ENCODE measurements around the gene NUTF2. TPM values are rescaled to one million over a fixed set of nuclear protein-coding genes. Genes with fewer than 3 reads are reported as not detected.

Gene NUTF2
- total and polyA plus RNA-seq, 2 donors (not counting 1 experiment from before 2014, with no cell fraction given), result 127 to 310 TPM

Other genes starting within 250 kb of the NUTF2 start
- gene CARMIL2, start 201.8 kb upstream of the NUTF2 start, total RNA-seq, result 0.17 and 0.26 TPM in 2 replicates
- 0.02 and 0.07 TPM in 2 replicates for gene CARMIL2, start 201.8 kb upstream of the NUTF2 start, polyA plus RNA-seq
- gene ACD, start 186.7 kb upstream of the NUTF2 start, total RNA-seq, result 9.2 and 9.5 TPM in 2 replicates
- gene ACD, start 186.7 kb upstream of the NUTF2 start, polyA plus RNA-seq, result 7.9 and 16.1 TPM in 2 replicates
- gene PARD6A, start 186.0 kb upstream of the NUTF2 start, total RNA-seq, result 4.1 and 4.8 TPM in 2 replicates
- 0.36 and 1.0 TPM in 2 replicates for gene PARD6A, start 186.0 kb upstream of the NUTF2 start, polyA plus RNA-seq
- gene ENKD1, start 180.2 kb upstream of the NUTF2 start, total RNA-seq, result 17.8 and 19.0 TPM in 2 replicates
- 3.2 and 3.7 TPM in 2 replicates for gene ENKD1, start 180.2 kb upstream of the NUTF2 start, polyA plus RNA-seq
- 5.6 and 9.2 TPM in 2 replicates for gene C16orf86, start 180.1 kb upstream of the NUTF2 start, total RNA-seq
- gene C16orf86, start 180.1 kb upstream of the NUTF2 start, polyA plus RNA-seq, result 0.63 and 0.73 TPM in 2 replicates
- gene GFOD2, start 127.6 kb upstream of the NUTF2 start, total RNA-seq, result 12.8 and 15.2 TPM in 2 replicates
- gene GFOD2, start 127.6 kb upstream of the NUTF2 start, polyA plus RNA-seq, result 9.2 and 10.0 TPM in 2 replicates
- gene RANBP10, start 40.4 kb upstream of the NUTF2 start, total RNA-seq, result 3.9 and 4.6 TPM in 2 replicates
- 7.1 and 8.9 TPM in 2 replicates for gene RANBP10, start 40.4 kb upstream of the NUTF2 start, polyA plus RNA-seq
- 1.2 and 1.5 TPM in 2 replicates for gene TSNAXIP1, start 40.0 kb upstream of the NUTF2 start, total RNA-seq
- 0.30 and 0.45 TPM in 2 replicates for gene TSNAXIP1, start 40.0 kb upstream of the NUTF2 start, polyA plus RNA-seq
- 37.7 and 42.9 TPM in 2 replicates for gene THAP11, start 4.6 kb upstream of the NUTF2 start, total RNA-seq
- 15.8 and 16.0 TPM in 2 replicates for gene THAP11, start 4.6 kb upstream of the NUTF2 start, polyA plus RNA-seq
- 15.4 and 23.1 TPM in 2 replicates for gene CENPT, start 760 bp downstream of the NUTF2 start, total RNA-seq
- 30.2 and 40.2 TPM in 2 replicates for gene CENPT, start 760 bp downstream of the NUTF2 start, polyA plus RNA-seq
- gene EDC4, start 26.1 kb downstream of the NUTF2 start, total RNA-seq, result 38.0 and 49.4 TPM in 2 replicates
- gene EDC4, start 26.1 kb downstream of the NUTF2 start, polyA plus RNA-seq, result 27.4 and 35.0 TPM in 2 replicates
- 0.17 TPM in 1 of 2 replicates, not detected in the other for gene NRN1L, start 38.0 kb downstream of the NUTF2 start, total RNA-seq
- 0.09 and 0.10 TPM in 2 replicates for gene NRN1L, start 38.0 kb downstream of the NUTF2 start, polyA plus RNA-seq
- 11.8 and 13.4 TPM in 2 replicates for gene PSKH1, start 46.3 kb downstream of the NUTF2 start, total RNA-seq
- 14.2 and 15.4 TPM in 2 replicates for gene PSKH1, start 46.3 kb downstream of the NUTF2 start, polyA plus RNA-seq
- gene CTRL, start 84.9 kb downstream of the NUTF2 start, total RNA-seq, result 0.26 and 0.33 TPM in 2 replicates
- gene CTRL, start 84.9 kb downstream of the NUTF2 start, polyA plus RNA-seq, result 0.14 and 0.53 TPM in 2 replicates
- gene PSMB10, start 89.9 kb downstream of the NUTF2 start, total RNA-seq, result 53.2 and 66.9 TPM in 2 replicates
- gene PSMB10, start 89.9 kb downstream of the NUTF2 start, polyA plus RNA-seq, result 18.1 and 21.7 TPM in 2 replicates
- gene LCAT, start 97.2 kb downstream of the NUTF2 start, total RNA-seq, result 3.3 and 6.4 TPM in 2 replicates
- 4.5 and 5.8 TPM in 2 replicates for gene LCAT, start 97.2 kb downstream of the NUTF2 start, polyA plus RNA-seq
- 60.4 and 120 TPM in 2 replicates for gene SLC12A4, start 121.7 kb downstream of the NUTF2 start, total RNA-seq
- 41.4 and 42.2 TPM in 2 replicates for gene SLC12A4, start 121.7 kb downstream of the NUTF2 start, polyA plus RNA-seq
- not detected in 2 replicates for gene DPEP3, start 133.6 kb downstream of the NUTF2 start, total RNA-seq
- gene DPEP3, start 133.6 kb downstream of the NUTF2 start, polyA plus RNA-seq, result not detected in 2 replicates
- gene DPEP2, start 152.6 kb downstream of the NUTF2 start, total RNA-seq, result not detected in 2 replicates
- not detected in 2 replicates for gene DPEP2, start 152.6 kb downstream of the NUTF2 start, polyA plus RNA-seq
- gene DPEP2NB, start 169.0 kb downstream of the NUTF2 start, total RNA-seq, result not detected in 2 replicates
- gene DPEP2NB, start 169.0 kb downstream of the NUTF2 start, polyA plus RNA-seq, result not detected in 2 replicates
- 10.7 and 12.3 TPM in 2 replicates for gene DDX28, start 176.3 kb downstream of the NUTF2 start, total RNA-seq
- 5.3 and 8.6 TPM in 2 replicates for gene DDX28, start 176.3 kb downstream of the NUTF2 start, polyA plus RNA-seq
- 12.3 and 16.8 TPM in 2 replicates for gene DUS2, start 176.4 kb downstream of the NUTF2 start, total RNA-seq
- gene DUS2, start 176.4 kb downstream of the NUTF2 start, polyA plus RNA-seq, result 10.2 and 15.5 TPM in 2 replicates
- gene NFATC3, start 238.4 kb downstream of the NUTF2 start, total RNA-seq, result 10.6 and 11.0 TPM in 2 replicates
- gene NFATC3, start 238.4 kb downstream of the NUTF2 start, polyA plus RNA-seq, result 9.6 and 10.1 TPM in 2 replicates

Data from fibroblast of lung (primary cell).